Renal cortex interstitium (tissue), 11 donors: ENCODE results near the gene TRAPPC6A. TPM values are rescaled to one million over a fixed set of nuclear protein-coding genes. Genes with fewer than 3 reads are reported as not detected.

Experiments used
- DNase-seq, 11 donors: peaks; one replicate each; pipeline ENCODE4 v3.0.0-alpha.2; 2013; ENCODE audit warnings: low read depth in 9 of 11, low spot score in 4 of 11; ENCODE audit errors: extremely low read depth in 1 of 11
- polyA plus RNA-seq, 3 donors: library from polyadenylated mRNA; unstranded; fragments of 120-200 nt; gene quantifications; one replicate each; pipeline ENCODE4 v1.2.1, GENCODE V29; 2013; ENCODE audit not compliant: insufficient read length in 3 of 3

The TRAPPC6A gene
- polyA plus RNA-seq, 3 donors = 29.4 to 46.9 (median 44.5) TPM

GRCh38 chr19:45173816-45174215 lies 4.2 kb downstream of the TRAPPC6A start:
- no peak for DNase-seq

- DNase-seq = no peak
These were observed 5.3 kb downstream of the TRAPPC6A start for GRCh38 chr19:45172611-45173208.

- no peak for DNase-seq
These were observed 5.9 kb downstream of the TRAPPC6A start for GRCh38 chr19:45172173-45172572.

GRCh38 chr19:45171211-45171623 lies 6.8 kb downstream of the TRAPPC6A start:
- no peak for DNase-seq

- DNase-seq = no peak
These were observed 7.6 kb downstream of the TRAPPC6A start for GRCh38 chr19:45170146-45171106.

GRCh38 chr19:45169602-45170001 lies 8.4 kb downstream of the TRAPPC6A start:
- DNase-seq = no peak

- DNase-seq = no peak
These were observed 9.2 kb downstream of the TRAPPC6A start for GRCh38 chr19:45168767-45169351.

- DNase-seq = no peak
These were observed 11.2 kb downstream of the TRAPPC6A start for GRCh38 chr19:45166723-45167252.

GRCh38 chr19:45164577-45165335 lies 13.3 kb downstream of the TRAPPC6A start:
- DNase-seq = no peak

- no peak for DNase-seq
These were observed 14.1 kb downstream of the TRAPPC6A start for GRCh38 chr19:45163751-45164460.

GRCh38 chr19:45163156-45163555 lies 14.9 kb downstream of the TRAPPC6A start:
- no peak for DNase-seq

GRCh38 chr19:45162608-45163143 lies 15.4 kb downstream of the TRAPPC6A start:
- DNase-seq = no peak

- peak in 2 of 11 donors; percentile 41 to 42 for DNase-seq
These were observed 16.1 kb downstream of the TRAPPC6A start for GRCh38 chr19:45161738-45162607.

- no peak for DNase-seq
These were observed 16.9 kb downstream of the TRAPPC6A start, which contains the start of gene NKPD1 for GRCh38 chr19:45160870-45161737. Gene NKPD1 (minus strand): TSS chr19:45160982. CDS start chr19:45160150, 832 bp downstream.

GRCh38 chr19:45159971-45160324 lies 18.1 kb downstream of the TRAPPC6A start:
- no peak for DNase-seq

- DNase-seq = no peak
These were observed 18.6 kb downstream of the TRAPPC6A start for GRCh38 chr19:45159210-45159970.
